Upper lobe of left lung (tissue), 6 donors: ENCODE data around the gene ZNF710. TPM values are rescaled to one million over a fixed set of nuclear protein-coding genes. Genes with fewer than 3 reads are reported as not detected.

ENCODE experiments used
- ATAC-seq, 2 donors: fragments of 200-7000 bp; cut with Tn5 transposase; one replicate each; pipeline ENCODE4 v1.9.1; 2022; ENCODE audit warnings: mild to moderate bottlenecking in 2 of 2, moderate library complexity in 2 of 2; ENCODE audit not compliant: low FRiP score in 2 of 2
- DNase-seq, 2 donors: peaks; one replicate each; pipeline ENCODE4 v3.0.0-alpha.2; 2019 to 2020
- H3K27ac ChIP-seq, 4 donors: fragments of 200-600 bp; sonication (generic); one replicate each; pipeline ENCODE4 v1.5.1; 2016 to 2019
- H3K27me3 ChIP-seq, 4 donors: fragments of 200-600 bp; sonication (generic); one replicate each; pipeline ENCODE4 v1.5.1; 2017 to 2019
- H3K36me3 ChIP-seq, 4 donors: fragments of 200-600 bp; sonication (generic); one replicate each; pipeline ENCODE4 v1.5.1; 2016 to 2019
- H3K4me1 ChIP-seq, 4 donors: fragments of 200-600 bp; sonication (generic); one replicate each; pipeline ENCODE4 v1.5.1; 2018 to 2019
- H3K4me3 ChIP-seq, 4 donors: fragments of 200-600 bp; sonication (generic); one replicate each; pipeline ENCODE4 v1.5.1; 2017 to 2019; ENCODE audit warnings: mild to moderate bottlenecking in 2 of 4, moderate library complexity in 1 of 4
- H3K9me3 ChIP-seq, 4 donors: fragments of 200-600 bp; sonication (generic); one replicate each; pipeline ENCODE4 v1.5.1; 2018 to 2019
- EP300 ChIP-seq, 4 donors: sonication (generic); formaldehyde crosslinking; IDR thresholded peaks; one replicate each; pipeline ENCODE4 v1.5.1; 2017; ENCODE audit warnings: antibody characterized with exemption in 4 of 4, control low read depth in 2 of 4
- POLR2A ChIP-seq, 4 donors: fragments of 450-650 bp; IDR thresholded peaks; one replicate each; pipeline ENCODE4 v1.5.1; 2016 to 2017; ENCODE audit warnings: antibody characterized with exemption in 4 of 4, mild to moderate bottlenecking in 2 of 4
- POLR2AphosphoS5 ChIP-seq, 2 donors: sonication (generic); formaldehyde crosslinking; IDR thresholded peaks; one replicate each; pipeline ENCODE4 v1.5.1; 2017; ENCODE audit warnings: antibody characterized with exemption in 2 of 2
- WGBS, 2 donors: methylation state at CpG; one replicate each; pipeline ENCODE4 v1.1.5; 2017 to 2018; 5-methylcytosine and 5-hydroxymethylcytosine counted together
- total RNA-seq, 6 donors: library from RNA; depleted of rRNA in 4 of 6; stranded (reverse); fragments of >200 nt in 4 of 6; gene quantifications; one replicate each; pipeline versions ENCODE4 v1.1.0 to v1.2.1, GENCODE V29; 2016 to 2021
- TF ChIP-seq, protein P1 (sequence below), 6 experiments: fragments of 450-650 bp in 4 of 6; fragments of 200-600 bp in 2 of 6; sonication (generic) in 2 of 6; IDR thresholded peaks; one replicate each; pipeline ENCODE4 v1.5.1; 2016 to 2019; ENCODE audit warnings: antibody characterized with exemption in 6 of 6
- donor health status: DM: no; HTN: no; CAD: no; lungs with moderate emphysema.
- donor health status: DM: no; HTN: yes; CAD: no; lungs with severe emphysema.

Gene ZNF710
- total RNA-seq, 6 donors from 2014 or later, result 26.0 to 51.3 (median 44.5) TPM

DNA sequence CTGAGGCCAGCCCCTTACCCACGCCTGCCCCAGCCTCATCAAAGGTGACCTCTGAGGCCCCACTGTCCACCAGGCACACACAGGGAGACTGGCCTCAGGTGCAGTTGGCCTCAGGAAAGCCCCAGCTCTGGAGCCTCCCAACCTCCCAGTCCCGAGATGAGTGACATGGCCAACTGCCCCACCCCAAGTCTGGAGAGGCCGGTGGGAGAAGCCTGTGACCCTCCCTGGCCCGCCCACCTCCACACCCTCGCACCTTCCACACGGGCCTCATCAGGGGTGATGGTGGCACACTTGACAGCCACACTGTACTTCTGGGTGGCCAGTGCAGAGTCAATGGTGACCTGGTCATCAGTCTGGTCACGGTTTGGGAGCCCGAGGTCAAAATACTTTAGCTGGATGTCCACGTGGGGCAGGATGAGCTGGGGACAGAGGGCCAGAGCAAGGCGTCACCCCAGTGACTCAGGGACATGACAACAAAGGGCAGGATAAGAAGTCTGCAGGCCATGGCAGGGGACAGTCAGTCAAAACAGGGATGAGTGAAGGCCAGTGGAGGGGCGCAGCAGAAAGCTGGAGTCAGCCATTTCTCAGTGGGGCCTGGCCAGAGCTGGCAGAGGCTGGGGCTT lies 89.2 kb downstream of the ZNF710 start:
- no peak for DNase-seq
- 95 to 98% methylated on average over 5 to 11 of the region's 11 CpGs for WGBS, 2 donors
- ATAC-seq, result no peak

DNA sequence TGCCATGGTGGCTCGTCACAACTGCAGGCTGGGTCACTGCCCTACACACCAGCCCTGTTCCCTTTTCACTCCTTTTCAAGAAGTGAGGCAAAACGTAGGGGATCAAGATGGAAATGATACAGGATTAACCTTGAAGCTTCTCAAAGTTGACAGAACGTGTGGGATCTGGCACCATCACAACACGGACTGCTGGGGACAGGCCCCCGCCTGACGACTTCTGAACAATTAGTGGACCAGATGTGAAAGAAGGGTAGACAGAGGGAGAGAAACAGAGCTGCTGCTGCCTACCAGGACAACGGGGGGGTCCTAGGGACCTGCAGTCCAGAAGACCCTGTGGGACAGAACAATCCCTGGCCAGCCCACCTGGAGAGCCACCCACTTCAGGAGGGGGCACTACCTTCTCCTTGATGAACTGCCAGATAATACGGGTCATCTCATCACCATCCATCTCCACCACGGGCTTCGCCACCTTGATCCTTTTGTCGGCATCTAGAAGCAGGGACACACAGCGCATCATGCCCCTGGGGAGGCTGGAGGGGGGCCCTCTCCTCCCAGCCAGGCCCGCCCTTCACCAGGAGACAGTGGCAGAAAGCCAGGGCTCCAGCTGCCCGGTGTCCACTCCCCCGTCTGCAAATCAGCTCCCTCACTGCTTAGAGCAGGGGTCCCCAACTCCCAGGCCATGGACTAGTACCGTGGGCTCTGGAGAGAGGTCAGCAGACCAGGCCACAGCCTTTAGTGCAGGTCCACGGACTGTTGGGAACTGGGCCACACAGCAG lies 90.2 kb downstream of the ZNF710 start:
- no peak for TF ChIP-seq POLR2A (IDR thresholded peaks at IDR 0.05)
- no peak for TF ChIP-seq POLR2AphosphoS5 (IDR thresholded peaks at IDR 0.05)
- TF ChIP-seq EP300 (IDR thresholded peaks at IDR 0.05), result no peak
- TF ChIP-seq, protein P1, sequence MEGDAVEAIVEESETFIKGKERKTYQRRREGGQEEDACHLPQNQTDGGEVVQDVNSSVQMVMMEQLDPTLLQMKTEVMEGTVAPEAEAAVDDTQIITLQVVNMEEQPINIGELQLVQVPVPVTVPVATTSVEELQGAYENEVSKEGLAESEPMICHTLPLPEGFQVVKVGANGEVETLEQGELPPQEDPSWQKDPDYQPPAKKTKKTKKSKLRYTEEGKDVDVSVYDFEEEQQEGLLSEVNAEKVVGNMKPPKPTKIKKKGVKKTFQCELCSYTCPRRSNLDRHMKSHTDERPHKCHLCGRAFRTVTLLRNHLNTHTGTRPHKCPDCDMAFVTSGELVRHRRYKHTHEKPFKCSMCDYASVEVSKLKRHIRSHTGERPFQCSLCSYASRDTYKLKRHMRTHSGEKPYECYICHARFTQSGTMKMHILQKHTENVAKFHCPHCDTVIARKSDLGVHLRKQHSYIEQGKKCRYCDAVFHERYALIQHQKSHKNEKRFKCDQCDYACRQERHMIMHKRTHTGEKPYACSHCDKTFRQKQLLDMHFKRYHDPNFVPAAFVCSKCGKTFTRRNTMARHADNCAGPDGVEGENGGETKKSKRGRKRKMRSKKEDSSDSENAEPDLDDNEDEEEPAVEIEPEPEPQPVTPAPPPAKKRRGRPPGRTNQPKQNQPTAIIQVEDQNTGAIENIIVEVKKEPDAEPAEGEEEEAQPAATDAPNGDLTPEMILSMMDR (IDR thresholded peaks at IDR 0.05), result no peak
- H3K27me3 ChIP-seq, result no peaks in the 10 kb centered on the region
- DNase-seq (no peak), ATAC-seq (no peak)
- H3K4me1 ChIP-seq, result peaks cover 2 to 15% (median 14%) of the 10 kb centered on the region in 4 donors
- H3K9me3 ChIP-seq, result no peaks in the 10 kb centered on the region
- no peak overlapping the region for H3K27ac ChIP-seq
- no peak overlapping the region for H3K4me3 ChIP-seq
- WGBS, 2 donors, result 84 to 89% methylated on average over 9 to 16 of the region's 17 CpGs
- H3K36me3 ChIP-seq, result peaks cover 0 to 39% (median 18%) of the 10 kb centered on the region in 4 donors

More for the DNA sequence above, 89.2 kb downstream of the ZNF710 start:
- H3K27me3 ChIP-seq, result no peaks in the 10 kb centered on the region
- H3K36me3 ChIP-seq, result peaks cover 0 to 43% (median 21%) of the 10 kb centered on the region in 4 donors
- no peak overlapping the region for H3K4me3 ChIP-seq
- no peak for TF ChIP-seq EP300 (IDR thresholded peaks at IDR 0.05)
- TF ChIP-seq POLR2AphosphoS5 (IDR thresholded peaks at IDR 0.05), result no peak
- TF ChIP-seq POLR2A (IDR thresholded peaks at IDR 0.05), result no peak
- TF ChIP-seq, protein P1 (IDR thresholded peaks at IDR 0.05), result no peak
- H3K27ac ChIP-seq, result no peak overlapping the region
- H3K4me1 ChIP-seq, result peaks cover 2 to 5% (median 5%) of the 10 kb centered on the region in 4 donors
- no peaks in the 10 kb centered on the region for H3K9me3 ChIP-seq

GRCh38 chr15:90095521-90095959 lies 94.4 kb downstream of the ZNF710 start:
- Histone ChIP-seq H3K9me3 (no peaks in the 10 kb centered on the region), H3K36me3 (peaks cover 0 to 8% (median 3%) of the 10 kb centered on the region in 4 donors), H3K4me1 (peaks cover 31 to 51% (median 42%) of the 10 kb centered on the region in 4 donors), H3K4me3 (no peak overlapping the region), H3K27ac (peak overlapping the region; percentile 24 to 60 (median 37)), H3K27me3 (no peaks in the 10 kb centered on the region)
- TF ChIP-seq EP300 (IDR thresholded peaks at IDR 0.05) (no peak), POLR2AphosphoS5 (IDR thresholded peaks at IDR 0.05) (no peak), POLR2A (IDR thresholded peaks at IDR 0.05) (no peak)
- TF ChIP-seq, protein P1 (IDR thresholded peaks at IDR 0.05), result no peak
- ATAC-seq, result peak in 1 of 2 donors; percentile 44
- WGBS, 2 donors, result 44 to 59% methylated on average over 3 of the region's 3 CpGs
- no peak for DNase-seq

DNA sequence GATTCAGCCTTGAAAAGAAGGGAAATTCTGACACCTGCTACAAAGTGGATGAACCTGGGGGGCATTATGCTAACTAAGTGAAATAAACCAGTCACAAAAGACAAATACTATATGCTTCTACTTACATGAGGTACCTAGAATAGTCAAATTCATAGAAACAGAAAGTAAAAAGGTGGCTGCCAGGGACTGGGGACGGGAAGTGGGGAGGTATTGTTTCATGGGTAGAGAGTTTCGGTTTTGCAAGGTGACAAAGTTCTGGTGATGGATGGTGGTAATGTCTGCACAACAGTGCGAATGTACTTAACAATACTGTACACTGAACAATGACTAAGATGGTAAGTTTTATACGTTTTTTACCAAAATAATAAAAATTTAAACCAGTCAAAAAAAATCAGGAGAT lies 96.4 kb downstream of the ZNF710 start:
- WGBS, 2 donors, result 24 to 40% methylated on average over 4 of the region's 4 CpGs
- ATAC-seq (no peak), DNase-seq (no peak)
- H3K4me3 ChIP-seq, result no peak overlapping the region
- TF ChIP-seq POLR2AphosphoS5 (IDR thresholded peaks at IDR 0.05) (no peak), EP300 (IDR thresholded peaks at IDR 0.05) (no peak), POLR2A (IDR thresholded peaks at IDR 0.05) (no peak)
- TF ChIP-seq, protein P1 (IDR thresholded peaks at IDR 0.05), result no peak
- H3K4me1 ChIP-seq, result peaks cover 42 to 64% (median 52%) of the 10 kb centered on the region in 4 donors
- peak overlapping the region; percentile 52 to 96 (median 84) for H3K27ac ChIP-seq
- no peaks in the 10 kb centered on the region for H3K36me3 ChIP-seq
- no peaks in the 10 kb centered on the region for H3K27me3 ChIP-seq
- H3K9me3 ChIP-seq, result no peaks in the 10 kb centered on the region
